Measurements from ENCODE around the gene SLC2A6. TPM values are rescaled to one million over a fixed set of nuclear protein-coding genes. Genes with fewer than 3 reads are reported as not detected.

Gene SLC2A6
- total RNA-seq, 1 experiment from 2014 or later: 10.7 TPM

- no peaks in the 10 kb centered on the region for H4K20me1 ChIP-seq (ENCODE audit: insufficient read depth)
- no peaks in the 10 kb centered on the region for H3K36me3 ChIP-seq (ENCODE audit: control insufficient read depth in 1 of 2, insufficient read depth in 2 of 2, low read length in 2 of 2)
- no peak overlapping the region for H2AFZ ChIP-seq (ENCODE audit: low read depth, low read length, poor library complexity, severe bottlenecking)
- peaks cover 8 to 10% of the 10 kb centered on the region in 2 experiments; a peak in 3 of 4 replicates for H3K4me1 ChIP-seq (ENCODE audit: control insufficient read depth in 1 of 2, insufficient read depth in 2 of 2, low read length in 2 of 2)
- H3K79me2 ChIP-seq (ENCODE audit: insufficient read depth, low read length): peaks cover 6% of the 10 kb centered on the region; the same call in 1 of the 2 replicates
- POLR2A ChIA-PET: no interaction called here
- RAD21 ChIA-PET (ENCODE audit: low non-redundant PET in 1 of 2, low total read pairs in 2 of 2, uncharacterized antibody in 2 of 2, unreplicated experiment in 2 of 2): no interaction called here
- TF ChIP-seq POLR2A (IDR thresholded peaks at IDR 0.05; ENCODE audit: borderline replicate concordance, extremely low read depth, insufficient read depth, insufficient read length) (no peak), EGR1 (IDR thresholded peaks at IDR 0.05; ENCODE audit: low read depth) (no peak), SP1 (IDR thresholded peaks at IDR 0.05; ENCODE audit: low read depth) (no peak), JUND (IDR thresholded peaks at IDR 0.05) (no peak), EZH2phosphoT487 (IDR thresholded peaks at IDR 0.05; ENCODE audit: borderline replicate concordance) (no peak), ZNF274 (IDR thresholded peaks at IDR 0.05; ENCODE audit: low read depth, low read length) (no peak), REST (IDR thresholded peaks at IDR 0.05; ENCODE audit: low read depth) (no peak), ZFX (IDR thresholded peaks at IDR 0.05) (no peak), MAX (IDR thresholded peaks at IDR 0.05) (no peak), YY1 (IDR thresholded peaks at IDR 0.05; ENCODE audit: extremely low read depth, insufficient replicate concordance, low read depth, low read length) (no peak), RAD21 (IDR thresholded peaks at IDR 0.05; ENCODE audit: low read depth) (no peak), EZH2 (IDR thresholded peaks at IDR 0.05) (no peak), TCF7L2 (IDR thresholded peaks at IDR 0.05; ENCODE audit: borderline replicate concordance, extremely low read depth, insufficient read depth, insufficient read length) (no peak), POLR2AphosphoS5 (IDR thresholded peaks at IDR 0.05; ENCODE audit: low read depth, low read length) (no peak)
- H3K9me3 ChIP-seq (ENCODE audit: control insufficient read depth in 1 of 2, insufficient read depth in 1 of 2, low read depth in 1 of 2, low read length in 2 of 2): no peaks in the 10 kb centered on the region
- no peak for DNase-seq (ENCODE audit: low read depth, low spot score)
- intact Hi-C loops (cut with micrococcal nuclease): no loop called here
- ATAC-seq: no peak
- no peaks in the 10 kb centered on the region for H3K27me3 ChIP-seq (ENCODE audit: insufficient read depth, low read length)
- H3K9ac ChIP-seq (ENCODE audit: low read length): no peak overlapping the region
- no TSS peak for BruUV-seq (replicated peaks)
- CTCF ChIA-PET: no interaction called here
- H3K9me2 ChIP-seq (ENCODE audit: insufficient read depth): no peaks in the 10 kb centered on the region
- H3K27ac ChIP-seq (ENCODE audit: low read depth, low read length): no peak overlapping the region
- H3K4me2 ChIP-seq (ENCODE audit: low read length): no peak overlapping the region
- no peak overlapping the region for H3K4me3 ChIP-seq (replicated peaks in 1 of 2; ENCODE audit: low read depth in 1 of 2, low read length in 2 of 2)
Observed at GRCh38 chr9:133473743-133474142, 5.2 kb downstream of the SLC2A6 start.

Measured in HCT116 (cell line).